Subcutaneous adipose tissue (tissue), 4 donors: ENCODE results near the gene FRMPD1. TPM values are rescaled to one million over a fixed set of nuclear protein-coding genes. Genes with fewer than 3 reads are reported as not detected.

ENCODE experiments used
- total RNA-seq, 4 donors: library from RNA; depleted of rRNA; stranded (reverse); fragments of >200 nt; gene quantifications; one replicate each; pipeline ENCODE4 v1.1.0, GENCODE V29; 2016
- TF ChIP-seq, protein P1 (sequence below): fragments of 450-650 bp; IDR thresholded peaks from one replicate; pipeline ENCODE4 v1.5.1; 2016; ENCODE audit warnings: low read depth, mild to moderate bottlenecking, control low read depth, antibody characterized with exemption, moderate library complexity

The FRMPD1 gene
- total RNA-seq, 4 donors from 2014 or later: 0.19 to 1.0 (median 0.27) TPM

DNA sequence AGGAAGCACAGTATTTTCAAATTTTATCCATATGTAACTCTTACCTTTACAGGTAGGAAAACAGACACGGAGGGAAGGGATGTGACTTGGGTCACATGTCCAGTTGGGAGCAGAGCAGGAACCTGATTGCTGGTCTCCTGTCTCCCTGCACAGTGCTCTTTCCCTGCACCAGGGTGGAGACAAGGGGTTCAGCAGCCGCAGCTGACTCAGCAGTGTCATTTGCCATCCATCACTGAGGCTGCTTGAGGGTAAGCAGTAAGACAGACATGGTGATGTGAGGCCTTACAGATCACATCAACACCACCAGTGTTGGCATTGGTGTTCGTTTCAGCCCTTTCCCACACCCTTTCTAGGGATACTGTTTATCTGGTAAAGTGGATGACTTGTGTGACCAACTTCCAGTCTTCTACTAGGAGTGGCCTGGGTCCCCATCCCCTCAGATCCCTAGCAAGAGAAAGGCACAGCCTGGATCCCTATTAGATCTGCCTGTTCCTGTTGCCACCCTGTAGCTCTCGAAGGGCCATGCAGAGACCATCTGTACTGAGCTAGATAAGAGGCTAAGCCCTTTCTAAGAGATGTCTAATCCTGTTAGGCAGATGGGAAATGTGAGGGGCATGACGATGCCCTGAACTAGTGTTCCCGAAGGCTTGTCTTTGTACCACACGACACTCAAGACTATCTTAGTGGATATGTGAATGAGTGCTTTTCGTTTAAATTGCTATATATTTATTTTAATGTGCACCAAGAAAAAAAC is 29.1 kb downstream of the FRMPD1 start:
- TF ChIP-seq, protein P1, sequence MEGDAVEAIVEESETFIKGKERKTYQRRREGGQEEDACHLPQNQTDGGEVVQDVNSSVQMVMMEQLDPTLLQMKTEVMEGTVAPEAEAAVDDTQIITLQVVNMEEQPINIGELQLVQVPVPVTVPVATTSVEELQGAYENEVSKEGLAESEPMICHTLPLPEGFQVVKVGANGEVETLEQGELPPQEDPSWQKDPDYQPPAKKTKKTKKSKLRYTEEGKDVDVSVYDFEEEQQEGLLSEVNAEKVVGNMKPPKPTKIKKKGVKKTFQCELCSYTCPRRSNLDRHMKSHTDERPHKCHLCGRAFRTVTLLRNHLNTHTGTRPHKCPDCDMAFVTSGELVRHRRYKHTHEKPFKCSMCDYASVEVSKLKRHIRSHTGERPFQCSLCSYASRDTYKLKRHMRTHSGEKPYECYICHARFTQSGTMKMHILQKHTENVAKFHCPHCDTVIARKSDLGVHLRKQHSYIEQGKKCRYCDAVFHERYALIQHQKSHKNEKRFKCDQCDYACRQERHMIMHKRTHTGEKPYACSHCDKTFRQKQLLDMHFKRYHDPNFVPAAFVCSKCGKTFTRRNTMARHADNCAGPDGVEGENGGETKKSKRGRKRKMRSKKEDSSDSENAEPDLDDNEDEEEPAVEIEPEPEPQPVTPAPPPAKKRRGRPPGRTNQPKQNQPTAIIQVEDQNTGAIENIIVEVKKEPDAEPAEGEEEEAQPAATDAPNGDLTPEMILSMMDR: no peak

DNA sequence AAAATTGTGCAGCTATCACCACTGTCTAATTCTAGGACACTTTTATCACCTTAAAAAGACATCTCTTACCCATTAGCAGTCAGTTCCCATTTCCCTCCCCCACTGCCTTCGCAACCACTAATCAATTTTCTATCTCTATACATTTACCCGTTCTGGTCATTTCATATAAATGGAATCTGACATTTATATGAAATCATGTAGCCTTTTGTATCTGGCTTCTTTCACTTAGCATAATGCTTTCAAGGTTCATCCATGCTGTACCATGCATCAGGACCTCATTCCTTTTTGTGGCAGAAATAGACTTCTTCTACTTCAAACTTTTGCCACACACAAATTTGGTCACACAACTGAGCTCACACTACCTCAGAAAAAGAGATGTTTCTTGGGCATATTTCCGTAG is 32.2 kb downstream of the FRMPD1 start:
- TF ChIP-seq, protein P1: no peak

DNA sequence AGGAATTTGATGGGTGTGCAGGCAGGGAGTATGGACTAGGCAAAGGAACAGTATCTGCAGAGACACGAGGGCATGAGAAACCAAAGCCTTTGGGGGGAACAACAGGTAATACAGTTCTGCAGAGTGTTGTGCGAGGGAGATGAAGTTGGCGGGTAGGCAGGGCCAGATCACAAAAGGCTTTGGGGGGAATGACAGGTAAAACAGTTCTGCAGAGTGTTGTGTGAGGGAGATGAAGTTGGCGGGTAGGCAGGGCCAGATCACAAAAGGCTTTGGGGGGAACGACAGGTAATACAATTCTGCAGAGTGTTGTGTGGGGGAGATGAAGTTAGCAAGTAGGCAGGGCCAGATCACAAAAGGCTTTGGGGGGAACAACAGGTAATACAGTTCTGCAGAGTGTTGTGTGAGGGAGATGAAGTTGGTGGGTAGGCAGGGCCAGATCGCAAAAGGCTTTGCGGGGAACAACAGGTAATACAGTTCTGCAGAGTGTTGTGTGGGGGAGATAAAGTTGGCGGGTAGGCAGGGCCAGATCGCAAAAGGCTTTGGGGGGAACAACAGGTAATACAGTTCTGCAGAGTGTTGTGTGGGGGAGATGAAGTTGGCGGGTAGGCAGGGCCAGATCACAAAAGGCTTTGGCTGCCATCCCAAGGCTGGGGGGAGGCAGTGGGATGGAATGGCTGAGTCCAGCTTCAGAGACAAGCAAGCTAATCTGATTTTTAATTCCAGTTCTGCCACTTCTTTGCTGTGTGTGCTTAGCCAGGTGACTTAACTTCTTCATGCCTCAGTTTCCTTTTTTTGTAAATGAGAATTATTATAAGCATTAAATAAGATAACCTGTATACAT is 33.0 kb downstream of the FRMPD1 start:
- TF ChIP-seq, protein P1: no peak

DNA sequence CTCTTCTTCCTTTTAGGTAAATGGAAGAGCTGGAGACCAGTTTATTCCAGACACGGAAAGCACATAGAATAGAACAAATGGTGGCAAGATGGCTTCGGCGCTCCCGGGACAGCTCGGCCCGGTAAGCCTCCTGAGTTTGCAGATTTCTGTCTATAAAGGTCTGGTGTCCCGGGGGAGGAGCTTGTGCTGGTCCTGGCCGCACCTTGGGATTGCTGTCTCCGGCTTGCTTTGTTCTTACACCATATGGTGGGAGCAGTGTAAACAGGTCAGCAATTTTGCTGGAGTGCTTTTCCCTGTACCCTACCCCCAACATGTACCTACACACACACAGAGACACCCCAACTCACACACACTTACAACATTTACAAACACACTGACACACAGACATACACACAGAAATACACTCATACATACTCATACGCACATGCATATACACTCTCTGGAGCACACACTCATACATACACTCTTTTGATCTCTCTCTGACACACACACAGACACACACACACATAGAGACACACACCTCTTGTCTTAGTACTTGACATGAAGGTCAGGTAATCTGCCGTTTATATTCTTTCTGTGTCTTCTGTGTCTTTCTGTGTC is 42.0 kb downstream of the FRMPD1 start:
- TF ChIP-seq, protein P1: no peak

DNA sequence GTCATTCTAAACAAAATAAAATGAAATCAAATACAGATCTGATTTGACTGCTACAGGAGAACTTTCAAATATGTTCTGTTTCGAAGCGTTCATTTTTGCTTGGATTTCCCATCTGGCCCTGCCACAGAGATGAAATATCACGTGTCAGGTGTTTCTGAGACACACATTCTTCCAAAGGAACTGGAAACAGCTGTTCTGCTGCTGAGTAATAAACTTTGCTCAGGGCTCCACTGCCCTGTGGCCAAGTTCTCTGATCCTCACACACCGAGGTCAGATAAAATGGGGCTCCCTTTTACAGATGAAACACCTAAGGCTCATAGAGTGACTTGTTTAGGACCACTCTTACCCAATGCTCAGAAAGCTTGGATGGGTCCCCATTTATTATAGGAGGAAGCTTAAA is 42.5 kb downstream of the FRMPD1 start:
- TF ChIP-seq, protein P1: no peak

DNA sequence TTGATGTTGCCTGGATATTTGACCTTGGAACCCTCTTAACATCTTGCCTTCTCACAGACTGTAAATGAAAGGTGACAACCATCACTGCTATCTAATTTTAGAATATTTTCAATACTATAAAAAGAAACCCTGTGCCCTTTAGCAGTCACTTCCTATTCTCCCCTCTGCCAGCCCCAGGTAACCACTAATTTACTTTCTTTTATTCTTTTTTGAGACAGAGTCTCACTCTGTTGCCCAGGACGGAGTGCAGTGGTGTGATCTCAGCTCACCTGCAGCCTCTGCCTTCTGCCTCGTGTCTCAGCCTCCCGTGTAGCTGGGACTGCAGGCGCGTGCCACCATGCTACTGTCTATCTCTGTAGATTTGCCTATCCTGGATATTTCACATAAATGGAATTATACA is 43.6 kb downstream of the FRMPD1 start:
- TF ChIP-seq, protein P1: no peak

DNA sequence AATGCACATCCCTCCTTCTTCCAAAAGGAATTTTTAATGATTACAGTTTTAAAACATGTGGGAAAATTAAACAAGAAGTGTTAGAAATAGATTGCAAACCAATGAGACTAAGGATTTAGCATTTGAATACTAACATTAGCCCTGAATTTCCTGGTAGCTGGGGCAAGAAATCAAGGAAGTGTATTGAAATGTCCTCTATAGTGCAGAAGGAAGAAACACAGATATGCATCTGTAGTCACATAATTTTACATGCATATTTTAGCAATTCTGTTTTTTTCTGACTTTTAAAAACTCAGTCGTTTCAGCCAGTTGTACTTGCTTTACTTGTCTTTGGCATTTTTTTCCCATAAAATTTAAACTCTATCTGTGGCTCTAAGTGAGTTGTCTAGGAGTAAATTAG is 45.8 kb downstream of the FRMPD1 start:
- TF ChIP-seq, protein P1: no peak
